H1 (cell line): ENCODE measurements around the gene CCDC63. TPM values are rescaled to one million over a fixed set of nuclear protein-coding genes. Genes with fewer than 3 reads are reported as not detected.

Experiments used
- CTCF ChIA-PET: fragments of 300-600 bp; sonication (Branson Sonifier 250); formaldehyde crosslinking; loops from one replicate; lab custom pipeline; 2021; ENCODE audit not compliant: partially characterized antibody; lab: Charles Lee
- POLR2A ChIA-PET: fragments of 300-600 bp; sonication (Branson Sonifier 250); formaldehyde crosslinking; loops from one replicate; lab custom pipeline; 2021; ENCODE audit warnings: inconsistent platforms; ENCODE audit not compliant: partially characterized antibody; lab: Charles Lee
- DNase-seq, 2 experiments: peaks; one replicate each; pipeline versions ENCODE4 v3.0.0 to v3.0.0-alpha.2; 2010 to 2022; ENCODE audit warnings: low spot score in 2 of 2, low read depth in 1 of 2, mixed read lengths in 1 of 2
- FAIRE-seq: peaks from 2 replicates; lab custom pipeline; 2011; peaks lifted over from hg19 to GRCh38; lab: Jason Lieb, UNC
- H2AFZ ChIP-seq: 2 replicates; pipeline ENCODE4 v1.8.1; 2012; ENCODE audit warnings: low read length, inconsistent platforms
- H2AK5ac ChIP-seq: 2 replicates; pipeline ENCODE4 v1.6.1; 2013; ENCODE audit warnings: low read depth, low read length
- H2BK120ac ChIP-seq: replicated peaks from 2 replicates; pipeline ENCODE3; 2013; ENCODE audit warnings: low read depth, low read length, inconsistent platforms
- H2BK12ac ChIP-seq: 2 replicates; pipeline ENCODE4 v1.6.1; 2013; ENCODE audit warnings: low read depth, low read length
- H2BK15ac ChIP-seq: 2 replicates; pipeline ENCODE4 v1.6.1; 2013; ENCODE audit warnings: low read length
- H2BK20ac ChIP-seq: 2 replicates; pipeline ENCODE4 v1.6.1; 2013; ENCODE audit warnings: low read length
- H2BK5ac ChIP-seq: 2 replicates; pipeline ENCODE4 v1.6.1; 2013; ENCODE audit warnings: low read depth, low read length
- H3K14ac ChIP-seq: 2 replicates; pipeline ENCODE4 v1.6.1; 2013; ENCODE audit warnings: inconsistent platforms; ENCODE audit not compliant: insufficient read length
- H3K18ac ChIP-seq: 2 replicates; pipeline ENCODE4 v1.6.1; 2013; ENCODE audit warnings: low read length; ENCODE audit errors: extremely low read depth
- H3K23ac ChIP-seq: 2 replicates; pipeline ENCODE4 v1.6.1; 2013; ENCODE audit warnings: inconsistent platforms; ENCODE audit not compliant: insufficient read length
- H3K23me2 ChIP-seq: 2 replicates; pipeline ENCODE4 v1.6.1; 2013; ENCODE audit warnings: low read depth, low read length
- H3K27ac ChIP-seq: 2 replicates; pipeline ENCODE4 v1.6.1; 2011; ENCODE audit warnings: low read depth, low read length, inconsistent platforms
- H3K27me3 ChIP-seq, 4 experiments: replicated peaks in 1 of 4; 1 replicate in 1 of 4; 2 replicates in 3 of 4; pipeline versions ENCODE4 v1.6.1 to v1.8.1; 2011 to 2013; ENCODE audit warnings: low read length in 3 of 4, mild to moderate bottlenecking in 3 of 4, inconsistent platforms in 2 of 4, mixed read lengths in 2 of 4, moderate library complexity in 1 of 4; ENCODE audit not compliant: control insufficient read depth in 3 of 4, insufficient read depth in 3 of 4; ENCODE audit errors: extremely low read depth in 1 of 4
- H3K36me3 ChIP-seq, 4 experiments: 2 replicates each; pipeline versions ENCODE4 v1.6.1 to v1.8.1; 2011 to 2013; ENCODE audit warnings: mild to moderate bottlenecking in 4 of 4, low read length in 3 of 4, moderate library complexity in 2 of 4, control low read depth in 1 of 4, inconsistent platforms in 1 of 4; ENCODE audit not compliant: insufficient read depth in 4 of 4, control insufficient read depth in 2 of 4
- H3K4ac ChIP-seq: replicated peaks from 2 replicates; pipeline ENCODE3; 2013; ENCODE audit warnings: low read length, low read depth, mixed read lengths, inconsistent platforms; ENCODE audit not compliant: insufficient read length
- H3K4me1 ChIP-seq, 4 experiments: replicated peaks in 1 of 4; 1 replicate in 1 of 4; 2 replicates in 3 of 4; pipeline versions ENCODE4 v1.6.1 to v1.8.1; 2011 to 2013; ENCODE audit warnings: low read length in 3 of 4, inconsistent platforms in 2 of 4, mixed read lengths in 1 of 4; ENCODE audit not compliant: insufficient read depth in 4 of 4, control insufficient read depth in 3 of 4
- H3K4me2 ChIP-seq, 2 experiments: 2 replicates each; pipeline versions ENCODE4 v1.6.1 to v1.8.1; 2011 to 2013; ENCODE audit warnings: low read depth in 2 of 2, low read length in 2 of 2, control low read depth in 1 of 2, inconsistent platforms in 1 of 2, mild to moderate bottlenecking in 1 of 2; ENCODE audit not compliant: insufficient read depth in 1 of 2
- H3K4me3 ChIP-seq, 4 experiments: fragments of 200-600, 300-600 bp in 1 of 4; sonication (generic), shearing (Covaris generic), sonication (Bioruptor Twin) in 1 of 4; 2 replicates each; pipeline versions ENCODE4 v1.5.1 to v1.8.1; 2011 to 2016; ENCODE audit warnings: low read length in 4 of 4, low read depth in 3 of 4, control low read depth in 2 of 4, inconsistent platforms in 2 of 4, mild to moderate bottlenecking in 2 of 4, mixed read lengths in 1 of 4, moderate library complexity in 1 of 4; ENCODE audit not compliant: insufficient read depth in 2 of 4; ENCODE audit errors: extremely low read depth in 1 of 4
- H3K56ac ChIP-seq: replicated peaks from 2 replicates; pipeline ENCODE3; 2013; ENCODE audit warnings: low read depth, mild to moderate bottlenecking, mixed read lengths, low read length, inconsistent platforms; ENCODE audit not compliant: insufficient read length
- H3K79me1 ChIP-seq: 2 replicates; pipeline ENCODE4 v1.6.1; 2013; ENCODE audit warnings: low read depth, low read length, control low read depth
- H3K79me2 ChIP-seq, 2 experiments: 2 replicates each; pipeline versions ENCODE4 v1.6.1 to v1.8.1; 2012 to 2013; ENCODE audit warnings: low read length in 2 of 2, mild to moderate bottlenecking in 2 of 2, inconsistent platforms in 1 of 2; ENCODE audit not compliant: insufficient read depth in 2 of 2, control insufficient read depth in 1 of 2
- H3K9ac ChIP-seq, 4 experiments: replicated peaks in 1 of 4; 1 replicate in 1 of 4; 2 replicates in 3 of 4; pipeline versions ENCODE4 v1.6.1 to v1.8.1; 2011 to 2013; ENCODE audit warnings: low read depth in 3 of 4, low read length in 3 of 4, control low read depth in 2 of 4, mild to moderate bottlenecking in 2 of 4, moderate library complexity in 2 of 4, inconsistent platforms in 1 of 4; ENCODE audit errors: extremely low read depth in 1 of 4
- H3K9me3 ChIP-seq, 2 experiments: 2 replicates each; pipeline versions ENCODE4 v1.6.1 to v1.8.1; 2012 to 2013; ENCODE audit warnings: mild to moderate bottlenecking in 2 of 2, moderate library complexity in 2 of 2, control low read depth in 1 of 2, inconsistent platforms in 1 of 2, low read depth in 1 of 2, low read length in 1 of 2, mixed read lengths in 1 of 2; ENCODE audit not compliant: insufficient read depth in 2 of 2
- H4K20me1 ChIP-seq, 2 experiments: replicated peaks in 1 of 2; 2 replicates each; pipeline versions ENCODE3 to v1.8.1; 2011 to 2013; ENCODE audit warnings: inconsistent platforms in 2 of 2, low read length in 2 of 2, mild to moderate bottlenecking in 1 of 2; ENCODE audit not compliant: insufficient read depth in 2 of 2, control insufficient read depth in 1 of 2
- H4K5ac ChIP-seq: 2 replicates; pipeline ENCODE4 v1.6.1; 2013; ENCODE audit warnings: low read length, low read depth, mixed read lengths, inconsistent platforms; ENCODE audit not compliant: insufficient read length
- H4K8ac ChIP-seq: 2 replicates; pipeline ENCODE4 v1.8.0; 2013; ENCODE audit warnings: mild to moderate bottlenecking, moderate library complexity, low read length, inconsistent platforms; ENCODE audit not compliant: insufficient read depth; ENCODE audit errors: extremely low read depth
- H4K91ac ChIP-seq: replicated peaks from 2 replicates; pipeline ENCODE3; 2013; ENCODE audit warnings: low read length, mixed read lengths, inconsistent platforms; ENCODE audit not compliant: insufficient read length
- BACH1 ChIP-seq: IDR thresholded peaks from 2 replicates; pipeline ENCODE4 v1.6.1; 2012; ENCODE audit warnings: low read length, improper control_type of control experiment
- KDM4A ChIP-seq: IDR thresholded peaks from one replicate; pipeline ENCODE4 v1.7.1; 2012; ENCODE audit warnings: low read depth, mild to moderate bottlenecking, moderate library complexity, low read length, inconsistent platforms; ENCODE audit not compliant: severe bottlenecking
- TAF1 ChIP-seq: IDR thresholded peaks from 2 replicates; pipeline ENCODE4 v1.6.1; 2011; ENCODE audit warnings: mild to moderate bottlenecking, low read depth, low read length
- polyA plus RNA-seq, 7 experiments: library from polyadenylated mRNA; depleted of rRNA in 3 of 7; stranded (reverse) in 5 of 7; unstranded in 2 of 7; fragments of >200 nt in 5 of 7; fragments of 200-250 nt in 2 of 7; gene quantifications; 1 replicate in 5 of 7; 2 replicates in 1 of 7; 4 replicates in 1 of 7; pipeline versions ENCODE4 v1.2.1 to v1.2.3, GENCODE V29; 2011 to 2013; ENCODE audit warnings: missing spikeins in 2 of 7, mixed read lengths in 2 of 7
- total RNA-seq: library from RNA; stranded (reverse); fragmentation: NEBNext Ultra II Directional; extraction: Animal tissue kit (Norgen Biotek cat#: 25700); gene quantifications from 2 replicates; pipeline ENCODE4 v1.2.1, GENCODE V29; 2021

The CCDC63 gene
- total and polyA plus RNA-seq, 2 of the 8 experiments (the other 6 are each of a cell fraction or from before 2014, with no cell fraction given): 0.42 to 0.93 TPM

DNA sequence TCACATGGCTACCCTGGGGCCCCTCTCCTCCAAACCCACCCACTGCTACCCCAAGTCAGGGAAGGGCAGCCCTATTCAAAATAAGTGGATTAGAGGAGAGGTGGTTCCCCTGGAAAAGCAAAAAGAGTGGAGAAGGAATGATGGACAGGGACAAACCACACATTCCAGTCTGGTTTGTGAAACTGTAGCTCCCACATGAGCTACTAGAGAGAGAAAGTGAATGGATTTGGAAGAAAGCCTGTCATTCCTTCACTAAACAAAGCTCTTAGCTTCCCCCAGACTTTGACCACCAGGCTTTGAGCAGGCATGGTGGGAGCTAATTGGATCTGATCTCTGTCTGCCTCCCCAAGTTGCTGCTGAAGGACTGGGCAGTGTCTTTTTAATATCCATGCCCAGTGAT lies 28.0 kb downstream of the CCDC63 start:
- CTCF ChIA-PET: interaction anchor here (1.1 to 3.7 kb wide), 3 partner anchors 13 to 170 kb away, joined by 3 to 15 read pairs (median 3); no protein-coding TSS in a partner anchor
- peaks cover 0 to 1% (median 0%) of the 10 kb centered on the region in 4 experiments; a peak in 1 of 7 replicates for H3K27me3 ChIP-seq
- no peak for DNase-seq

More for the DNA sequence above, 28.0 kb downstream of the CCDC63 start:
- no peak overlapping the region for H4K8ac ChIP-seq
- no peak overlapping the region for H4K91ac ChIP-seq
- no peak overlapping the region for H2AFZ ChIP-seq
- no peak overlapping the region for H3K27ac ChIP-seq
- H2AK5ac ChIP-seq: no peak overlapping the region
- TF ChIP-seq KDM4A (no peak), BACH1 (no peak), TAF1 (no peak)
- no peaks in the 10 kb centered on the region for H3K79me1 ChIP-seq
- H3K56ac ChIP-seq: no peak overlapping the region
- H3K23me2 ChIP-seq: no peaks in the 10 kb centered on the region
- H3K23ac ChIP-seq: no peak overlapping the region
- no peak overlapping the region for H3K4ac ChIP-seq
- H3K9ac ChIP-seq: no peak overlapping the region
- H4K20me1 ChIP-seq: no peaks in the 10 kb centered on the region
- H3K36me3 ChIP-seq: no peaks in the 10 kb centered on the region
- H3K79me2 ChIP-seq: no peaks in the 10 kb centered on the region
- H3K9me3 ChIP-seq: no peaks in the 10 kb centered on the region
- no peak overlapping the region for H4K5ac ChIP-seq
- POLR2A ChIA-PET: no interaction called here
- no peak overlapping the region for H2BK5ac ChIP-seq
- H3K4me3 ChIP-seq: no peak overlapping the region
- no peak overlapping the region for H2BK20ac ChIP-seq
- no peak overlapping the region for H2BK120ac ChIP-seq
- H2BK12ac ChIP-seq: no peak overlapping the region
- H3K14ac ChIP-seq: no peak overlapping the region
- H2BK15ac ChIP-seq: no peak overlapping the region
- H3K4me1 ChIP-seq: no peaks in the 10 kb centered on the region
- FAIRE-seq: no peak
- H3K4me2 ChIP-seq: no peak overlapping the region
- no peak overlapping the region for H3K18ac ChIP-seq
